Epidermal melanocyte (primary cell): ENCODE data around the gene GABBR2.
"Not testable (repeated sequence)": the region's sequence is repeated elsewhere in the genome, so short reads cannot be mapped to it uniquely, and the experiment has no call there.

Source experiments
- DNase-seq: peaks from one replicate; pipeline ENCODE4 v3.0.0; 2011; ENCODE audit warnings: low spot score; ENCODE audit not compliant: insufficient read length

Gene GABBR2

DNA sequence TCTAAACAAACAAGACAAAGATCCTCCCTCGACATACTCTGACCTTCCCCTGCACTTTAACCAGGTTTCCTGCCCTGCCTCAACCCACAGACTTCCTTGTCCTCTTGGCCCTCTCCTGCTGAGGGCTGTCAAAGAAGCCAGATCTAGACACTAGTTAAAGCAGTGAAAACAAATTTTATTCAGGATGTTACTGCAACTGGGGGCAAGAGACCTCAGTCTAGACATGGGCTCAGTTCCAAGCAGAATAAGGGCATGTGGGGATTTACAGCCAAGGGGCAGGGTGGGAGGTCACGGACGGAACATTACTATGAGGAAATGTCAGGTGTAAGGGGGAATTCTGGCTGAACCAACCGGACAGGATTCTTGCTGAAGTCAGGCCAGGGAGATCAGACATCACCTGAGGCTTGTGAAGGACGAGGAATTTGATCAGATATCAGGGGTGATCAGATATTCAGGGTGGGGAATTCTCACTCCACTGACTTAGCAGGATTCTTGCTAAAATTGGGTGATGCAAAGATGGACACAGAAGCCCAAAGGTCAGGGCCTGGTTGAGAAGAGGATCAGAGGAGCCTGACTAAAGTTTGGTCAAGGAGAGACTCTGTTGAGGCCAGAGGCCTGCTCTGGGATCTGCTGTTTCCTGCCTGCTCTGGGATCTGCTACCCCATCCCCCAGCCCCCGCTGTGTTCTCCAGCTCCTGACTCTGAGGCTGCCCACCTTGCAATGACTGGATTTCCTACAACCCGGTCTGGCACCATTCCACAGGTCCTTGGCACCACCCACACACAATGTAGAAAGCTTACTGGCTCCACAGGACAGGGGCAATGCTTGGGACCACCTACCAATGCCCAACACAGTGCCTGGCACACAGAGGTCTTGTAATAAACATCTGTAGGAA, 21.5 kb downstream of the GABBR2 start:
- DNase-seq: no peak

DNA sequence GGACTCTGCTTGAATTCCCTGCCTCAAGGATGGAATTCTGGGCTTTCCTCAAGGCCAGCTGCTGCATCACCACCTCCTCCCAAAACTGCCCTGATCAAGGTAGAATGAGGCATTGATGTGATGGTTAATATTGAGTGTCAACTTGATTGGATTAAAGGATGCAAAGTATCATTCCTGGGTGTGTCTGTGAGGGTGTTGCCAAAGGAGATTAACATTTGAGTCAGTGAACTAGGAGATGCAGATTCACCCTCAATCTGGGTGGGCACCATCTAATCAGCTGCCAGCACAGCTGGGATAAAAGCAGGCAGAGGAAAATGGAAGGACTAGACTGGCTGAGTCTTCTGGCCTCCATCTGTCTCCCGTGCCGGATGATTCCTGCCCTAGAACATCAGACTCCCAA, 23.9 kb downstream of the GABBR2 start:
- DNase-seq: not testable (repeated sequence)

DNA sequence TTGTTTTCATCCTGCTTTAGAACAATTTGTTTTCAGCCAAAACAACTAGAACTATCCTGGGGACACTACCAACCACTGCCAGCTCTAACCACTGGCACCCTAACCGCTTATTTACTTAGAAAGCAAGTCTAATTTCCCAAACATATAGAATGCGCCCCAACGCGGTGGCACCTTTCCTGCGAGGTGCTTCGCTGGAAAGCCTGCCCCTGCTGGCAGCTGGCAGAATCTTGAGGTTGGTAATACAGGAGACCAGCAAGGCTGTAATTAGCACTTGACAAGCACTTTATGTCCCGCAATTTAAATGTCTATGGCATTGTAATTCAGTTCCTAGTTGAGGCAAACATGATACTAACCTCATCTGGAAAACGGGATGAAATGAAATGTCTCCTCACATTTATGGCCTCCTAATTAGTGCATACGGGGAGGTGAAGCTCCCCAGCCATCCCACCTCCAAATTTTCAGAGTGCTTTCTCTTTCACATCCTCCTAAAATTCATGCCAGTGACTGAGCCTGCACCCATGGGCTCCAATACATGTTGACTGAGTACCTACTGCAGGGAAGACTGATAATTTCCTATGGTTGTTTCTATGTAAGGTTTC, 30.4 kb downstream of the GABBR2 start:
- DNase-seq: no peak

DNA sequence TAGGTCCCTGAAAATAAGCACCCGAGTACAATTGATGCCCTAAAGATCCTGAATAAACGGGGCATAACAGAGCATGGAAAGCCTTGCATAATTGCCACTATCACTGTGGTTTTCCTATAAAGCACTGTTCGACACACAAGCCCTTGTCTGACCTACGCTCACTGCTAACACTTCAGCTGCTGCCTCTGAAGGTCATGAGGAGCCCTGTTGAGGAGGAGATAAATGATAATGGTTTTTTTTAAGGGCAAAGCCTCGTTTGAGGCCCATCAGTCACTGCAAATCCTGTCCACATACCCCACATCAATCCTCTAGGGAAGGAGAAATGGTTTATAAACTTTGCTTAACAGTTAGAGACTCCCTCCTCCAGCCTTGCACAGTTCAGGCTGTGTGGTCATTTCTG, 35.1 kb downstream of the GABBR2 start:
- DNase-seq: no peak

DNA sequence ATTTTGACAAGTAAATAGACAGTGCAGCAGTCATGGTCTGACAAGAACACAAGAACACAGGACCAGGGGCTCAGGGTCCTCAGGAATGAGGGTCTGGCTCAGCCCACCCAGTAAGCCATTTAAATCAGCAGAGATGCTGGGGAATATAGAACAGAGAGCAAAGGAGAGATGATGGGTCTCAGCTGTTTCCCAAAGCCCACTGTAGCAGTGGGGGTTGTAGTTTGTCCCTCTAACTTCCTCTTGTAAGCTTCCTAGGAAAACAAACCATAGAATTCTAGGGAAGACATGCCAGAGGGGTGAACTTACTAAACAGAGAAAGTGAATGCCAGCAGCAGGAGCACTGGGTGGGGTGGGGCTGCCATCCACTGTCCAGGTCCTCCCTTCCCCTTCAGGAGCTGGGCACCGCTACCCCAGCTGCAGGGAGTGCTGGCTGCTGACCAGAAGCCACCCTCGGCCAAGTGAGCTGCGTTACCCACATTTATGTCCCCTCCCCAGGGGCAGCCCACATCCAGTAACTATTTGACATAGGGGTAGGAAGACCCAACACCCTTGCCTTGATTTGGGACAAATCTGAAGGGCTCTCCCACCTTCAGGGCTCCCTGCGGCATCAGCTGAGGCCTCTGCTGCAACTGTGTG, 41.6 kb downstream of the GABBR2 start:
- DNase-seq: no peak

DNA sequence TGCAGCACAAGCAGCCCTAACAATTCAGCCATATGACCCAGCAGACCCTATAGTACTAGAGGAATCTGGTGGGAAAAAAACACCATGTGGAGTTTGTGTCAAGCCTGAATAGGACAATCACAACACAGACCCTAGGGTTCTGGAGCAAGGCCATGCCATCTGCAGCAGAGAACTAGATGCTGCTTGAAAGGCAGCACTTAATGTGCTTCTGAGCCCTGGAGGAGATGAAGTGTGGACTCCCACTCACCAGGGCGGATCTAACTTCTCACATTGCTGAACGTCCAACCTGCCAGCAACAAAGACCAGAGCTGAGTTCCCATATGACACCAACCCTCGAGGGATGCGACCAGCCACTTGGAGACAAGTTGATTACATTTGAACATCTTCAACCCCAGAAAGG, 43.2 kb downstream of the GABBR2 start:
- DNase-seq: no peak

DNA sequence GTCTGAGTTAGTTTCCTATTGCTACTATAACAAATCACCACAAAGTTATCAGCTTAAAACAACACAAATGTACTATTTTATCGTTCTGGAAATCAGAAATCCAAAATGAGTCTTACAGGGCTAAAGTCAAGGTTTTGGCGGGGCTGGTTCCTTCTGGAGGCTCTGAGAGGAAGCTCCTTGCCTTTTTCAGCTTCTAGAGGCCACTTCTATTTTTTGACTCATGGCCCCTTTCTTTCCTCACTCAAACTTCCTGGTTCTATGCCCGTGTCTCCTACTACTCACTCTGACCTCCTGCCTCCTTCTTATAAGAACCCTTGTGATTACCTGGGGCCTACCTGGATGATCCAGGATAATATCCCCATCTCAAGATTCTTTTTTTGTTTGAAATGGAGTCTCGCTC, 48.2 kb downstream of the GABBR2 start:
- no peak for DNase-seq

DNA sequence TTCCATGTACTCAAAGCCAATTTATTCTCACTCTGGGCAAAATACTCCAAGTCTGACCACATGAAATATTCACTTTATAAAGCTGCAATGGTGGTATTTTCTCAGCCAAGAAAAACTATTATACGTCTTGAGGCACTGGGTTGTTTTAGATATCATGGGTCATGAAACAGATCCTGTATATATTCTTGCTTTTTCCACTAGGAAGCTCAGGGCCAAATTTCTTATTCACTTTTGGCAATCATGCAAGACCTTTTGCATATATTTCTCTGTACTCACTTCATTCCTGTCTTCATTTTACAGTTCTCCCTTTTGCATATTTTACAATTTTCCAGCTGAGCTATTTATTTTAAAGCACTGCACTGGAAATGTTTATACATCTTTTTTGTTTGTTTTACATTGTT, 49.8 kb downstream of the GABBR2 start:
- no peak for DNase-seq

DNA sequence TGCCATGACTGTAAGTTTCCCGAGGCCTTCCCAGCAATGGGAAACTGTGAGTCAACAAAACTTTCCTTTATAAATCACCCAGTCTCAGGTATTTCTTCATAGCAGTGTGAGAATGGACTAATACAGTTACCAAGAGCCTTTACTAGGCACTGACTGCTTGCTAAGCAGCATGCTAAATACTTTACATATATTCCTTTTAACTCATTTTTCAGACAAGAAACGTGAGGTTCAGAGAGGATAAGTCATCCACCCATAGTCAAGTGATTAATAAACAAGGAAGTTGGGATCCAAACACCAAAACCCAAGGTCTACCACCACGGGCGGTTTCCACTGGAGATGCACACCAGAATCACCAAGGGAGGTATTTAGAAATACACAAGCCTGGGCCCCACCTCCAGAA, 50.8 kb downstream of the GABBR2 start:
- DNase-seq: no peak

DNA sequence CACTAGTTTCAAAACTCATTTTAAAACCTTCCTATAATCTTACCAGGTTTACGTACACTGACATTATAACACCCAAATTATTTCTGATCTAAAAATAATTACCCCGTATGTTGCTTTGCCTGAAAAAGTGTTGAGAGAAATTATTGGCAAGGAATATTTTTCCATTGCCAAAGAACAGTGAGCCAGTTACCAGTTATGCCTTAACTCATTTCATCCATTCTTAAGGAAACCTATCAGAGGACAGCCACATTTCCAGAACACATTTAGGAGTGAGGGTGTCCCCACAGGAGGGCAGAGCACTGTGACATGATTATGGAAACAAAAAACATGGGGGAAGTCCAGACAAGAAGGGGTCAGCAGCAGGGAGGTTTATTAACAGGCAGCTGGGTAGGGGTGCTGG, 52.2 kb downstream of the GABBR2 start:
- no peak for DNase-seq

DNA sequence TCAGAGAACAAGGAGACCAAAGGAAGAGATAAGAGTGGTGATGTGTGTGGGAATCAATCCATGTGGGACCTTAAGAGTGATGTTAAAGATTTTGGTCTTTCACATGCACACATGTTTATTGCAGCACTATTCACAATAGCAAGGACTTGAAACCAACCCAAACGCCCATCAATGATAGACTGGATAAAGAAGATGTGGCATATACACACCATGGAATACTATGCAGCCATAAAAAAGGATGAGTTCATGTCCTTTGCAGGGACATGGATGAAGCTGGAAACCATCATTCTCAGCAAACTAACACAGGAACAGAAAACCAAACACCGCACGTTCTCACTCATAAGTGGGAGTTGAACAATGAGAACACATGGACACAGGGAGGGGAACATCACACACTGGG, 53.3 kb downstream of the GABBR2 start:
- DNase-seq: not testable (repeated sequence)

DNA sequence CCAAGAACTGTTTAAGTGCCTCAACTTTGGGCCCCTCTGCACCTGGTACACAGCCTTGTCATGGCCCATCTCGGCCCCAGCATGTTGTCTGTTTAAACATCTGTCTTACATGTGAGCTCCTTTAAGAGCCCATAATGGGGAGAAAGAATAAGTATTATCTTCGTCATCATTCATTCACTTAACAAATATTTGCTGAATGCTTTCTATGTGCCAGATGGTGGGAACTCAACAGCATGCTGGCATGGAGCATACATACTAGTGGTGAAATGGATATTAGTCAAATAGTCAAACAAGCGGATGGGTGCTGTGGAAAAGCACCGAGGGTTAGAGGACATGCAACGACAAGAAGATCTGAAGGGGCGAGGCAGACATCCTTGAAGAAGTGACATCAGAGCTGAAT, 54.5 kb downstream of the GABBR2 start:
- no peak for DNase-seq

DNA sequence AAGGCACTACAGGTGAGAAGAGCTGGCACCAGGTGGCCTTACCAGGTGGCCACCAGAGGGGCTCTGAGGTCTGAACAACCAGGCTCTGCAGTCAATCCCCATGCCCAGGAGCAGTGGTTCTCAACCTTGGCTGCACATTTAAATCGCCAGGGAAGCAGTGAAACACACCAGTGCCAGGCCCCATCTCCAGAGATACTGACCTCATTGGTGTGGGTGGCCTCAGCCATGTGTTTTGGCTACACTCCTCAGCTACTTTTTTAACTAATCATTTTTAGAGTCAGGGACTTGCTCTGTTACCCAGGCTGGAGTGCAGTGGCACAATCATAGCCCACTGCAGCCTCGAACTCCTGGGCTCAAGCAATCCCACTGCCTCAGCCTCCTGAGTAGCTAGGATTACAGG, 56.0 kb downstream of the GABBR2 start:
- no peak for DNase-seq

DNA sequence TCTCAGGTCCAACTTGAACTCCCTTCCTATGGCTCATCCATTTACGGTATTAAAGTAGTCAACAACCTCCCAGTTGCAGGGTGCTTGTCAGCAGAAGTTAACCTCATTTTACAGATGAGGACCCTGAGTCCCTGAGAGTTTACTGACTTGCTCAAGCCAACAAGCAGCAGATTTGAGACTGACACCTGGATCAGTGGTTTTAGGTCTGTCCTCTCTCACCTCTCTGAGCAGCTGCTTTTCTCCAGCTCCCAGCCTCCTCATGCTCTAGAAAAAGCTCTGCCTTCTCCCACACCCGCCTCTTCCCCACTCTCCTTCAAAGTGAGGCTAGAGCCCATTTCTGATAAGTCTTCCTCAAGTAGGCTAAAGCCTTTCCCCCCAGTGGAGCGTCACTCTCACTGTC, 56.4 kb downstream of the GABBR2 start:
- DNase-seq: no peak

DNA sequence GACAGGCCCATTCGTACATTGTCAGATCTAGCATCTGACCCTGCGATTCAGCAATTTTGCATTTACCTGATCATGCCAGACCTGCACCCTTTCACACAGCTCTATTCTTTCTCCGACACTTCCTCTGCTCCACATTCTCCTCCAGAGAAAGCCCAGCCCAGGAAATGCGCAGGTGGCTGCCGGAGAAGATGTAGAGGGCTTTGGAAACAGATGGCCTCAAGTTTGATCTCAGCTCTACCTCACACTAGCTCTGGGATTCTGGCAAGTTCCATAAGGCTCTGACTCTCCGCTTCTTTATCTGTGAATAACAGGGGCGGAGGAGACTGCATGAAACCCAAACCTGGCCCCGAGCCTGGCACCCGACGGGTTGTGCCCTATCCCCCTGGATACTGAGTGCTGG, 61.5 kb downstream of the GABBR2 start:
- no peak for DNase-seq

DNA sequence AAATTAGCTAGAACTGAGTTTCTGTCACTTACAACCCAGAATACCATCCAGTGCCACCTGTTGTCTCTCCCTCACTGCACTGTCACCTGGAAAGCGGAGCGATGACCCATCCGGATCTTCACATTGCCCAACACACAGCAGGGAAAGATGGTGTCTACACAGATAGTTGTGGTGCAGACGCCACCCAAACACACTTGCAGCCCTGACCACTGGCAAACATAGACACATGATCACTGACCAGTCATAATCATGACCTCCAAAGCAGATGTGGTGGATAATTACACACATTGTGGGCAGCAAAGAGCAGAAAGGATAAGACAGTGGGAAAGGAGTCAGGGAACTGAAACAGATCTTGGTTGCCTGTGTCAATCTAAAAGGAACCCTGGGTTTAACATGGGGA, 64.7 kb downstream of the GABBR2 start:
- no peak for DNase-seq

DNA sequence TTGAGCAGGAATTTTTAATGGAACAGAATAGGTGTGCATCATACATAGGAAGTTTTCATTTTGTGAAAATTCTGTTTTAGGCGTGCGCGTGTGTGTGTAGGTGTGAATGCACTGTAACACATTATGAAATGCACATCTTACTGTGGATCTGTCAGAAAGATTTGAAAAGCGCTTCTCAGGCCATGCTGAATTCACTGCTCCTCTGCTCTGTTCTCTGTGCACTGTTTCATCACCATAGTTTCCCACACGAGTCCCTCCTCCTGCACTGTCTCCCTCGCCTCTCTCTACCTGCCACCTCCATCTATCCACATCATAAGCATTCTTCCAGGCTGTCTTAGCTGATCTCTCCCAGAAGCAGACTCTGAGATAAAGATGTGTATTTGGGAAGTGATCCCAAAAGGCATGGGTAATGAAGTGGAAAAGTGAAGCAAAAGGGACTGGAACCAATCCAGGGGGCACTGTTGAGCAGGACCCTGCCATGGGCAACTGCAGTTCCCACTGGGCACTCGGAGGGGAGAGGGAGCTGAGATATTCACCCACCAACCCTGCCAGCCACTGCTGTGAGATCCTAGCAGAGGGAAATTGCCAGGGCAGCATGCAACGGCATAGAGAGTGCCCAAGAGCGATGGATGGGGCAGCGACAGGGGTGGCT, 65.9 kb downstream of the GABBR2 start:
- no peak for DNase-seq

DNA sequence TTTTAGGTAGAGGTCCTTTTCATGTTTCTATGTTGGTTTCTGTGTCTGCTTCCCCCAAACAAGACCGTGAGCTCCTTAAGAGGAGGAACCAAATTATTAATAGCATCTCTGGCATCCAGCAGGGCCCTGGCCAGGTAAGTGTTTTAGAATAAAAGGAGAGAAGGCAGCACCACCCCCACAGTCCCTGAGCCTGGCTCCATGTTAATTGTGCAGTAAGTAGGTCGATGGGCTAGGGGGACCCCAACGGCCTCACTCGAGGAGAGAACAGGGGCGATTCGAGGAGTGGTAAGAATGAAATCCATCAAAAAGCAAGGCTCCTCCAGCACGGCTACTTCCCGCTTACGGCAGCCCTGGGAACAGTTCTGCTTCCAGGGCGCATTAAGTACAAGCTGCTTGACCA, 67.0 kb downstream of the GABBR2 start:
- no peak for DNase-seq

DNA sequence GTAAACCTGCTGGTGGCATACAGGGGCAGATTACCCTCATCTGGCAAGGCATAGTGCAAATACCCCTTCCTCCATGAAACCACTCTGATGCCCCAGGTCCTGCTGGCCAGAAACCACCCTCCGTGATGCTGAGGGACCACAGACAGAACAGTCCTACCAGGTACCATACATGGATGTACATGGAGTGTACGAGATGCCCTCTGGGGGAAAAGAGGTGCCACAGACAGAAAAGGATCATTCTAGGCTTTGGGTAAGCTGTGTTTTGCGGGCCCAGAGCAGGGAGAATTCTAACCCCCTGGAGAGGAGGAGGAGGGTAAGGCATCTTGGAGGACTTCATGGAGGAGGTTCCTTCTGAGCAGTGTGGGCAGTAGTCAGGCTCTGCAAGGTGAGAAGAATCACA, 68.3 kb downstream of the GABBR2 start:
- DNase-seq: no peak

DNA sequence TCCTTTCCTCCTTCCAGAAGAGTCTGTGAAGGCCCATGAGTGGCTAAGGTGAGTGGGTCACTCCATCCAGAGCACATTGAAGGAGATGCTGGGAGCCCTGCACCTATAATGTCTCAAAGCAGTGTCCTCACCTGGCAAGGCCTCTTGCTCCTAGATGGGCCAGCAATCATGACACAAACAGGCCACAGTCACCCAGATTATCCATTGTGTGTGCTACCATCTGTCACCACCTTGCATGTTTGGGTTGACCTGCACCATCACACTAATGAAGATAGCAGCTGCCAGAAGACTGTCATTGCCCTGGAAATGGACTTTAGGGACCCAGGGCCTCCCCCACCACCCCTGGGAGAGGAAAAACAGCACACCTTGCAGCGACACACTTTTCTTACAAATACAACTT, 69.6 kb downstream of the GABBR2 start:
- DNase-seq: no peak

DNA sequence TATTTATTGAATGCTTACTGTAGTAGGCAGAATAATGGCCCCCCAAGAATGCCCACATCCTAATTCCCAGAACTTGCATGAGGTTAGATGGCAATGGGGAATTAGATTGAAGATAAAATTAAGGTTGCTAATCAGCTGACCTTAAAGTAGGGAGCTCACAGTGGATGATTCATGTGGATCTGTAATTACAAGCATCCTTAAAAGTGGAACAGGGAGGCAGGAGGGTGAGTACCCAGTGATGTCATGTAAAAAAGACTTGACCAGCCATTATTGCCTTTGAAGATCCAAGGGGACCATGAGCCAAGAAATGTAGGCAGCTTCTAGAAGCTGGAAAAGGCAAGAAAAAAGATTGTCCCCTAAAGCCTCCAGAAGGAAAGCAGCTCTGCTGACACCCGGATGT, 71.4 kb downstream of the GABBR2 start:
- DNase-seq: no peak

DNA sequence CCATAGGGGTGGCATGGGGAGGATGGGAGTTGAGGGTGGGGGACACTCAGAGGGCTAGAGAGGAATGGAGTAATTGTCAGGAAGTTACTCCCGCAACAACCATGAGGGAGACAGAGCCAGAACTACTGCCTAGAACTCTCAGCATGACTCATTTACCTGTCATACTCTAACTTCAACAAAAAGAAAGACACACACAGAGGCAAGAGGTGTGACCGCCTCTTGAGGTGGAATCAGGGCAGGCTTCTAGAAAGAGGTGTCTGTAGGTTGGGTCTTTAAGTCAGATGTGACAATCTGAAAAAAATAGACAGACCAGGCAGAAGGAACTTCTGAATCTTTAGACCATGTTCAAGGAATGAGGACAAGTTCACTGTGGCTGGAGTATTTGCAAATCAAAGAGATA, 73.4 kb downstream of the GABBR2 start:
- no peak for DNase-seq
